WTC11 (cell line): Measurements from ENCODE around the gene CABP7. TPM values are rescaled to one million over a fixed set of nuclear protein-coding genes. Genes with fewer than 3 reads are reported as not detected.

Experiments used
- ATAC-seq: fragments of 200-7000 bp; cut with Tn5 transposase; 2 replicates; pipeline ENCODE4 v1.10.0; 2021; ENCODE audit warnings: mild to moderate bottlenecking, moderate library complexity
- CTCF ChIA-PET: fragments of 300-600 bp; sonication (Branson Sonifier 250); formaldehyde crosslinking; loops from one replicate; lab custom pipeline; 2021; ENCODE audit warnings: antibody characterized with exemption; lab: Charles Lee
- POLR2A ChIA-PET: fragments of 350-600 bp; sonication (Branson Sonifier 250); formaldehyde crosslinking; loops from one replicate; lab custom pipeline; 2021; ENCODE audit warnings: antibody characterized with exemption; lab: Charles Lee
- DNase-seq: peaks from one replicate; pipeline ENCODE4 v3.0.0; 2021; ENCODE audit warnings: low spot score
- H3K27ac Mint-ChIP-seq: 2 replicates; pipeline ENCODE4 v1.8.0; 2021; ENCODE audit warnings: mixed read lengths
- H3K27me3 Mint-ChIP-seq: 2 replicates; pipeline ENCODE4 v1.8.0; 2021; ENCODE audit warnings: low read depth, mild to moderate bottlenecking, moderate library complexity, mixed read lengths
- H3K36me3 Mint-ChIP-seq: 2 replicates; pipeline ENCODE4 v1.8.0; 2021; ENCODE audit warnings: mixed read lengths
- H3K4me1 Mint-ChIP-seq: 2 replicates; pipeline ENCODE4 v1.8.0; 2022; ENCODE audit warnings: mixed read lengths
- H3K4me3 Mint-ChIP-seq: 2 replicates; pipeline ENCODE4 v1.8.0; 2021; ENCODE audit warnings: mild to moderate bottlenecking, moderate library complexity, mixed read lengths
- H3K9me3 Mint-ChIP-seq: 2 replicates; pipeline ENCODE4 v1.8.0; 2021; ENCODE audit warnings: mixed read lengths
- CREM ChIP-seq: sonication (generic); formaldehyde crosslinking; IDR thresholded peaks from 2 replicates; pipeline ENCODE4 v1.8.1; 2022; ENCODE audit warnings: mild to moderate bottlenecking, missing genetic modification reagents, moderate library complexity
- ELF4 ChIP-seq: sonication (generic); formaldehyde crosslinking; IDR thresholded peaks from 2 replicates; pipeline ENCODE4 v1.8.1; 2022; ENCODE audit warnings: low read depth, mild to moderate bottlenecking, moderate library complexity, missing genetic modification reagents
- EMX1 ChIP-seq: fragments of 250-450 bp; sonication (Bioruptor Pico); IDR thresholded peaks from 2 replicates; pipeline ENCODE4 v1.8.0; 2021; ENCODE audit warnings: mild to moderate bottlenecking
- FOXJ3 ChIP-seq: sonication (generic); formaldehyde crosslinking; IDR thresholded peaks from 2 replicates; pipeline ENCODE4 v1.9.0; 2021; ENCODE audit warnings: missing genetic modification reagents, mild to moderate bottlenecking, borderline replicate concordance
- FOXP1 ChIP-seq: sonication (generic); formaldehyde crosslinking; IDR thresholded peaks from 2 replicates; pipeline ENCODE4 v1.8.0; 2022; ENCODE audit warnings: missing genetic modification reagents, mild to moderate bottlenecking, moderate library complexity, borderline replicate concordance
- GRHL2 ChIP-seq: fragments of 250-450 bp; sonication (Bioruptor Pico); IDR thresholded peaks from 2 replicates; pipeline ENCODE4 v1.8.0; 2022; ENCODE audit warnings: mild to moderate bottlenecking, moderate library complexity; ENCODE audit not compliant: insufficient replicate concordance, severe bottlenecking
- JAZF1 ChIP-seq: fragments of 250-450 bp; sonication (Bioruptor Pico); IDR thresholded peaks from 2 replicates; pipeline ENCODE4 v1.9.0; 2021; ENCODE audit warnings: moderate library complexity, mild to moderate bottlenecking, inconsistent platforms
- JUN ChIP-seq: sonication (generic); formaldehyde crosslinking; IDR thresholded peaks from 2 replicates; pipeline ENCODE4 v1.8.0; 2023; ENCODE audit warnings: mild to moderate bottlenecking, missing genetic modification reagents
- KAT7 ChIP-seq: sonication (generic); formaldehyde crosslinking; IDR thresholded peaks from 2 replicates; pipeline ENCODE4 v1.8.1; 2023; ENCODE audit warnings: missing genetic modification reagents, mild to moderate bottlenecking, borderline replicate concordance
- MAX ChIP-seq: sonication (generic); formaldehyde crosslinking; IDR thresholded peaks from 2 replicates; pipeline ENCODE4 v1.8.0; 2022; ENCODE audit warnings: mild to moderate bottlenecking, missing genetic modification reagents
- MLX ChIP-seq: sonication (generic); formaldehyde crosslinking; IDR thresholded peaks from 2 replicates; pipeline ENCODE4 v1.8.1; 2023; ENCODE audit warnings: mild to moderate bottlenecking, missing genetic modification reagents, moderate library complexity
- MYBL2 ChIP-seq: sonication (generic); formaldehyde crosslinking; IDR thresholded peaks from 2 replicates; pipeline ENCODE4 v1.8.1; 2023; ENCODE audit warnings: mild to moderate bottlenecking, moderate library complexity, missing genetic modification reagents
- OVOL2 ChIP-seq: fragments of 250-450 bp; sonication (Bioruptor Pico); IDR thresholded peaks from 2 replicates; pipeline ENCODE4 v1.9.0; 2021; ENCODE audit warnings: mild to moderate bottlenecking, borderline replicate concordance
- RELA ChIP-seq: sonication (generic); formaldehyde crosslinking; IDR thresholded peaks from 2 replicates; pipeline ENCODE4 v1.8.1; 2022; ENCODE audit warnings: missing genetic modification reagents, mild to moderate bottlenecking, borderline replicate concordance
- TCF7 ChIP-seq: sonication (generic); formaldehyde crosslinking; IDR thresholded peaks from 2 replicates; pipeline ENCODE4 v1.8.0; 2022; ENCODE audit warnings: mild to moderate bottlenecking, low read depth, missing genetic modification reagents, moderate library complexity
- ZNF317 ChIP-seq: sonication (generic); formaldehyde crosslinking; IDR thresholded peaks from 2 replicates; pipeline ENCODE4 v1.8.1; 2023; ENCODE audit warnings: low read depth, mild to moderate bottlenecking, moderate library complexity, missing genetic modification reagents, borderline replicate concordance
- total RNA-seq: library from RNA; stranded (reverse); gene quantifications from 3 replicates; pipeline ENCODE4 v1.2.3, GENCODE V29; 2021
- TF ChIP-seq, protein P1 (sequence below): fragments of 250-450 bp; sonication (Bioruptor Pico); IDR thresholded peaks from 2 replicates; pipeline ENCODE4 v1.9.0; 2021; ENCODE audit warnings: mild to moderate bottlenecking
- TF ChIP-seq, protein P2 (sequence below): sonication (generic); formaldehyde crosslinking; IDR thresholded peaks from 2 replicates; pipeline ENCODE4 v1.8.1; 2022; ENCODE audit warnings: mild to moderate bottlenecking, moderate library complexity, missing genetic modification reagents
- TF ChIP-seq, protein P3 (sequence below): sonication (generic); formaldehyde crosslinking; IDR thresholded peaks from 2 replicates; pipeline ENCODE4 v1.8.1; 2023; ENCODE audit warnings: mild to moderate bottlenecking, moderate library complexity, missing genetic modification reagents
- TF ChIP-seq, protein P4 (sequence below): sonication (generic); formaldehyde crosslinking; IDR thresholded peaks from 2 replicates; pipeline ENCODE4 v1.8.0; 2022; ENCODE audit warnings: mild to moderate bottlenecking, missing genetic modification reagents

Gene CABP7
- total RNA-seq, 1 experiment from 2014 or later = 0.17 TPM

DNA sequence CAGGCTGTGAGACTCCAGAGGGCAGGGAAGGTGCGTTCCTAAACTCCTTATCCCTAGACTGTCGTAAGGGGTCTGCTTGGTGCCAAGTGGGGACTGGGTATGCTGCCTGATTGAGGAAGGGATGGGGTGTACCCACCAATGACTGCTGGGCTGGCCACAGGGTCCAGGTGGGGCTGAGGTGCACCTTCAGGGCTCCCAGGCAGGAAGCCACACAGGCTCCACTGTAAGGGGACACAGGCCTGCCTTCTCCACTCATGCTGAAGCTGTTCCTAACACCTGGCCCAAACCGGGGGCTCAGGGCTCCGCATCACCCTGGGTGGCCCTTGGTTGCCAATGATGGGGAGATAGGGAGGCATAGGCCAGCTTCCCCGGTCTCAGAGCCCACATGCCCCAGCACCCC lies 20.4 kb downstream of the CABP7 start:
- ATAC-seq (no peak), DNase-seq (no peak)
- TF ChIP-seq, protein P1, sequence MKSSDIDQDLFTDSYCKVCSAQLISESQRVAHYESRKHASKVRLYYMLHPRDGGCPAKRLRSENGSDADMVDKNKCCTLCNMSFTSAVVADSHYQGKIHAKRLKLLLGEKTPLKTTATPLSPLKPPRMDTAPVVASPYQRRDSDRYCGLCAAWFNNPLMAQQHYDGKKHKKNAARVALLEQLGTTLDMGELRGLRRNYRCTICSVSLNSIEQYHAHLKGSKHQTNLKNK = no peak
- TF ChIP-seq, protein P2, sequence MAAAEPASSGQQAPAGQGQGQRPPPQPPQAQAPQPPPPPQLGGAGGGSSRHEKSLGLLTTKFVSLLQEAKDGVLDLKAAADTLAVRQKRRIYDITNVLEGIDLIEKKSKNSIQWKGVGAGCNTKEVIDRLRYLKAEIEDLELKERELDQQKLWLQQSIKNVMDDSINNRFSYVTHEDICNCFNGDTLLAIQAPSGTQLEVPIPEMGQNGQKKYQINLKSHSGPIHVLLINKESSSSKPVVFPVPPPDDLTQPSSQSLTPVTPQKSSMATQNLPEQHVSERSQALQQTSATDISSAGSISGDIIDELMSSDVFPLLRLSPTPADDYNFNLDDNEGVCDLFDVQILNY (CRISPR knock-in tag) = no peak
- ChIA-PET CTCF (interaction anchor here (1.1 kb wide), 1 partner anchor 50 kb away, joined by 6 read pairs; no protein-coding TSS in a partner anchor), POLR2A (no interaction called here)
- H3K4me3 Mint-ChIP-seq = no peak overlapping the region
- H3K9me3 Mint-ChIP-seq = no peaks in the 10 kb centered on the region
- H3K4me1 Mint-ChIP-seq = peaks cover 5% of the 10 kb centered on the region
- peaks cover 4% of the 10 kb centered on the region; the same call in 1 of the 2 replicates for H3K36me3 Mint-ChIP-seq
- no peaks in the 10 kb centered on the region for H3K27me3 Mint-ChIP-seq
- no peak overlapping the region for H3K27ac Mint-ChIP-seq

GRCh38 chr22:29741926-29742325 lies 22.1 kb downstream of the CABP7 start:
- Mint-ChIP-seq H3K9me3 (no peaks in the 10 kb centered on the region), H3K36me3 (peaks cover 6% of the 10 kb centered on the region), H3K4me3 (no peak overlapping the region), H3K4me1 (peaks cover 5% of the 10 kb centered on the region), H3K27ac (no peak overlapping the region), H3K27me3 (no peaks in the 10 kb centered on the region; the same call in 1 of the 2 replicates)
- no peak for DNase-seq
- no peak for ATAC-seq
- TF ChIP-seq, protein P2 (CRISPR knock-in tag) = no peak
- CTCF ChIA-PET = interaction anchor here (0.7 to 2.2 kb wide), 7 partner anchors 11 to 347 kb away, joined by 3 to 6 read pairs (median 3); partner anchors contain the start of gene ZMAT5
- POLR2A ChIA-PET = no interaction called here

DNA sequence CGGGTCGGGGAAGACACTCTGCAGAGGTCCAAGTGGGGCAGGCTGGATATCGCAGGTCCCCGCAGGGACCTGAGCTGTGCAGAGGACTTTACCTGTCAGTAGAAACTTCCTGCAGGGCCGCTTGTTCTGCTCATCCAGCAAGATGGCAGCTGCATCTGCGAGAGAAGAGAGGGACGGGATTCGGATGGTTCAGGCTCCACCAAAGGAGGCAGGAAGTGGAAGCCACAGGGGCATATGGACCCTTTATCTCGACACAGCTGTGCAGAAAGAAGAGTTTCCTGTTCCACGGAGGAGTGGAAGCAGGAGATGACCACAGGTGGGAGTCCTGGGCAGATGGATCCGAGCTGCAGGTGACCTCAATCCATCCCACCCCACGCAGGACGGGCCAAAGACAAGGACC lies 22.5 kb downstream of the CABP7 start:
- no peak for ATAC-seq
- Mint-ChIP-seq H3K9me3 (no peaks in the 10 kb centered on the region), H3K27ac (peak overlapping the region; percentile 32; the same call in 1 of the 2 replicates), H3K27me3 (no peaks in the 10 kb centered on the region; the same call in 1 of the 2 replicates), H3K36me3 (peaks cover 6% of the 10 kb centered on the region), H3K4me3 (no peak overlapping the region)
- POLR2A ChIA-PET = no interaction called here
- no peak for DNase-seq
- no peak for TF ChIP-seq JAZF1 (CRISPR knock-in tag)
- no peak for TF ChIP-seq MLX (CRISPR knock-in tag)
- no peak for TF ChIP-seq ELF4 (CRISPR knock-in tag)
- TF ChIP-seq, all 79 proteins: peak for 0
- peaks cover 5% of the 10 kb centered on the region for H3K4me1 Mint-ChIP-seq
- CTCF ChIA-PET = interaction anchor here (0.7 to 2.2 kb wide), 8 partner anchors 11 to 346 kb away, joined by 3 to 6 read pairs (median 3); partner anchors contain the start of gene ZMAT5

- H3K27me3 Mint-ChIP-seq = no peaks in the 10 kb centered on the region; the same call in 1 of the 2 replicates
- H3K27ac Mint-ChIP-seq = no peak overlapping the region
- peaks cover 6% of the 10 kb centered on the region for H3K36me3 Mint-ChIP-seq
- CTCF ChIA-PET = no interaction called here
- H3K4me3 Mint-ChIP-seq = no peak overlapping the region
- POLR2A ChIA-PET = no interaction called here
- ATAC-seq (no peak), DNase-seq (no peak)
- H3K4me1 Mint-ChIP-seq = peaks cover 5% of the 10 kb centered on the region
- no peaks in the 10 kb centered on the region for H3K9me3 Mint-ChIP-seq
- no peak for TF ChIP-seq JAZF1 (CRISPR knock-in tag)
- no peak for TF ChIP-seq MYBL2 (CRISPR knock-in tag)
- TF ChIP-seq, protein P2 (CRISPR knock-in tag) = no peak
- TF ChIP-seq FOXJ3 = no peak
- TF ChIP-seq CREM (CRISPR knock-in tag) = no peak
- TF ChIP-seq MAX = no peak
- no peak for TF ChIP-seq RELA (CRISPR knock-in tag)
- TF ChIP-seq ZNF317 (CRISPR knock-in tag) = no peak
- no peak for TF ChIP-seq FOXP1 (CRISPR knock-in tag)
- TF ChIP-seq JUN = no peak
- no peak for TF ChIP-seq KAT7
- TF ChIP-seq, protein P3, sequence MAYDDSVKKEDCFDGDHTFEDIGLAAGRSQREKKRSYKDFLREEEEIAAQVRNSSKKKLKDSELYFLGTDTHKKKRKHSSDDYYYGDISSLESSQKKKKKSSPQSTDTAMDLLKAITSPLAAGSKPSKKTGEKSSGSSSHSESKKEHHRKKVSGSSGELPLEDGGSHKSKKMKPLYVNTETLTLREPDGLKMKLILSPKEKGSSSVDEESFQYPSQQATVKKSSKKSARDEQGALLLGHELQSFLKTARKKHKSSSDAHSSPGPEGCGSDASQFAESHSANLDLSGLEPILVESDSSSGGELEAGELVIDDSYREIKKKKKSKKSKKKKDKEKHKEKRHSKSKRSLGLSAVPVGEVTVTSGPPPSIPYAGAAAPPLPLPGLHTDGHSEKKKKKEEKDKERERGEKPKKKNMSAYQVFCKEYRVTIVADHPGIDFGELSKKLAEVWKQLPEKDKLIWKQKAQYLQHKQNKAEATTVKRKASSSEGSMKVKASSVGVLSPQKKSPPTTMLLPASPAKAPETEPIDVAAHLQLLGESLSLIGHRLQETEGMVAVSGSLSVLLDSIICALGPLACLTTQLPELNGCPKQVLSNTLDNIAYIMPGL (CRISPR knock-in tag) = no peak
- TF ChIP-seq EMX1 (CRISPR knock-in tag) = no peak
- TF ChIP-seq, protein P4, sequence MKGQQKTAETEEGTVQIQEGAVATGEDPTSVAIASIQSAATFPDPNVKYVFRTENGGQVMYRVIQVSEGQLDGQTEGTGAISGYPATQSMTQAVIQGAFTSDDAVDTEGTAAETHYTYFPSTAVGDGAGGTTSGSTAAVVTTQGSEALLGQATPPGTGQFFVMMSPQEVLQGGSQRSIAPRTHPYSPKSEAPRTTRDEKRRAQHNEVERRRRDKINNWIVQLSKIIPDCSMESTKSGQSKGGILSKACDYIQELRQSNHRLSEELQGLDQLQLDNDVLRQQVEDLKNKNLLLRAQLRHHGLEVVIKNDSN (CRISPR knock-in tag) = no peak
- TF ChIP-seq OVOL2 (CRISPR knock-in tag) = no peak
- no peak for TF ChIP-seq GRHL2 (CRISPR knock-in tag)
- TF ChIP-seq TCF7 (CRISPR knock-in tag) = no peak
Observed at GRCh38 chr22:29744902-29745301, 25.1 kb downstream of the CABP7 start.
